HG02610 (cell line): ENCODE data around the gene CD300H.
"Not testable (repeated sequence)": the region's sequence is repeated elsewhere in the genome, so short reads cannot be mapped to it uniquely, and the experiment has no call there.

Experiments
- ATAC-seq: cut with Tn5 transposase; IDR thresholded peaks from one replicate; pipeline ENCODE4 v1.9.1; 2021; ENCODE audit warnings: mild to moderate bottlenecking, moderate library complexity; ENCODE audit not compliant: unreplicated experiment

The CD300H gene

DNA sequence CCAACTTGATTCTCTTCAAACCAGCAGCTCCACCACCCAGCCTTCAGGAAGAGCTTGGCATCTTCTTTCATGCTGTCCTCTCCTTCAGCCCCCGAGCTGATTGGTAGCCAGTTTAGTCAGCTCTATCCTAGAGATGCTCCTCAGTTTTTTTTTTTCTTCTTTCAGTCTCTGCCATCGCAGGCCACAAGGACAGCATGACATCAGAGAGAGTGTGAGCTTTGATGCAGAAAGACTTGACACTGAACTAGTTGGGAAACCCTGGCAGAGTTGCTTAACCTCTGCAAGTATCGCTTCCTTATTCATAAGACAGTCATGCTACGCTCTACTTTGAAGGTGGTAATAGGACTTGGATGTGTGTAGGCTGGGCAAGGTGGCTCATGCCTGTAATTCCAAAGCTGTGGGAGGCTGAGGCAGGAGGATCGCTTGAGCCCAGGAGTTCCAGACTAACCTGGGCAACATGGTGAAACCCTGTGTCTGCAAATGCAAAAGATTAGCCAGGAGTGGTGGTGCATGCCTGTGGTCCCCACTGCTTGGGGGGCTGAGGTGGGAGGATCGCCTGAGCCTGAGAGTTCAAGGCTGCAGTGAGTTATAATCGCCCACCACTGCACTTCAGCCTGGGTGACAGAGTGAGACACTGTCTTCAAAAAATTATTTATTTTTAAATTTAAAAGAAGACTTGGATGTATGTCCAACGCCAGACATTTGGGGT is 38.7 kb downstream of the CD300H start:
- peak; percentile 86 for ATAC-seq

DNA sequence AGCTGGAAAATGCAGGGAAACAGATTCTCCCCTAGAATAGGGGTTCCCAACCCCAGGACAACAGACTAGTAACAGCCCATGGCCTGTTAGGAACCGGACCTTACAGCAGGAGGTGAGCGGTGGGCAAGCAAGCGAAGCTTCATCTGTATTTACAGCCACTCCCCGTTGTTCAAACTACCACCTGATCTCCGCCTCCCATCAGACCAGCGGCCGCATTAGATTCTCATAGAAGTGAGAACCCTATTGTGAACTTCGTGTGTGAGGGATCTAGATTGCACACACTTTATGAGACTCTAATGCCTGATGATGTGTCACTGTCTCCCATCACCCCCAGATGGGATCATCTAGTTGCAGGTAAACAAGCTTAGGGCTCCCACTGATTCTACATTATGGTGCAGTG is 39.6 kb downstream of the CD300H start:
- no peak for ATAC-seq

DNA sequence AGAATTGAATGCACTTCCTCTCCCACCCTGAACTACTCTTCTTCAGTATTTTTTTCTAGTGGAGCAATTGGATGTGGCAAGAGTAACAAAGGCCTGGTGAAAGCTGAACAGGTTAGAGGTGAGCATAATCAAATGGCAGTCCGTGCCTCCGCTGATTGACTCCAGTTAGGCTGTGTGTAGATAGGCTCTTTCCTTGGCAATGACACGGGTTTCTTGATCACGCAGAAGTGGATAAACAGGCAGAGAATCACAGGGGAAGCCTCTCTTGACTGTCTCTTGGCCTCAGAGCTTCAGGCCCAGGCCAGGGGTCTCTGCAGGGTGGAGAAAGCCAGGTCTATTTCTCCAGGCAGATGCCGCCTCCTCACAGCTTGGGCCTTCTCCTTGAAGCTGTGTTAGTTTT is 40.2 kb downstream of the CD300H start:
- no peak for ATAC-seq

DNA sequence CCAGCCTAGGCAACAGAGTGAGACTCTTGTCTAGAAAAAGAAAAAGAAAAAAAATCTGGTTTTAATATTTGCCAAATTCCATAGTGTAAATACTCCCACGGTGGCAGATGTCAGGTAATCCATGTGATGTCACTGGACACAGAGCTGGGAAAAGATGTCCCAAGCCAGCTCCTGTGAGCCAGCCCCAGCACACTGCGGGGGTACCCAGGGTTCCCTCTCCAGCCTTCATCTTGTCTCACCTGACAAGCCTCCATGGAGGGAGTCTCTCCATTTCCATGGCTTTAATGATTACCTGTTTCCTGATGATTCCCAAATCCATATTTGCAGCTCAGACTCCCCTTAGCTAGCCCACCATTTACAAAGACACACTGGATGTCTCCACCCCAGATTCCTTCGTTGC is 40.6 kb downstream of the CD300H start:
- ATAC-seq = no peak

DNA sequence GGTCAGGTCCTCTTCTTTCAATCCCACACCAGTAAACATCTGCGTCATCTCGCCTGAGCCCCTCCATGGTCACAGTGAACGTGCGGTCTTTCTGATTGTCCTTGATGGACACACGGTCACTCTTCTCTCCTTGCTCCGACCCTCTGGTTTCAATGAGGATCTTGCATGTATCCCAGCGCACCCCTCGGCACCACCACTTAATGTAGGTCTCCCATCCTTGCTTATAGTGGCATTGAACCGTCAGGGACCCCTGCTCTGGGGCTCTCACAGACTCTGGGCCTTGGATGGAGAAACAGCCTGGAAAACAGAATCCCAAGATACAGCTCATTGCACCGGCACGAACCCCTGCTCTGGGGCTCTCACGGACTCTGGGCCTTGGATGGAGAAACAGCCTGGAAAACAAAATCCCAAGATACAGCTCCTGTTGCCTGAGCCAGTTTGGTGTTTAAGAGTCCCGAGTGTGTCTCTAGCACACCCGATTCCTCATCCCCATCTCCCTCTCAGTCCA is 41.5 kb downstream of the CD300H start:
- no peak for ATAC-seq

DNA sequence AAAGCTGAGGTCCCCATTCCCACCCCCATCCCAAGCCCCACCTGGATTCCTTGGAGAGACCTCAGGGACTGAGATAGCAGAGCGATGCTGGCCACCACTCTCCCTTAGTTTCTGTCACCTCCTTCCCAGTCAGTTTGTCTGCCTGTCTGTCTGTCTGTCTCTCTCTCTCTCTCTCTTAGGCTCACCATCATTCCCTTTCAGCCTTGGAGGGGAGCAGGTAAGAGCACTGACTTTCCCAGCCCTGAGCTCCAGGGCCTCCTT is 41.9 kb downstream of the CD300H start:
- no peak for ATAC-seq

DNA sequence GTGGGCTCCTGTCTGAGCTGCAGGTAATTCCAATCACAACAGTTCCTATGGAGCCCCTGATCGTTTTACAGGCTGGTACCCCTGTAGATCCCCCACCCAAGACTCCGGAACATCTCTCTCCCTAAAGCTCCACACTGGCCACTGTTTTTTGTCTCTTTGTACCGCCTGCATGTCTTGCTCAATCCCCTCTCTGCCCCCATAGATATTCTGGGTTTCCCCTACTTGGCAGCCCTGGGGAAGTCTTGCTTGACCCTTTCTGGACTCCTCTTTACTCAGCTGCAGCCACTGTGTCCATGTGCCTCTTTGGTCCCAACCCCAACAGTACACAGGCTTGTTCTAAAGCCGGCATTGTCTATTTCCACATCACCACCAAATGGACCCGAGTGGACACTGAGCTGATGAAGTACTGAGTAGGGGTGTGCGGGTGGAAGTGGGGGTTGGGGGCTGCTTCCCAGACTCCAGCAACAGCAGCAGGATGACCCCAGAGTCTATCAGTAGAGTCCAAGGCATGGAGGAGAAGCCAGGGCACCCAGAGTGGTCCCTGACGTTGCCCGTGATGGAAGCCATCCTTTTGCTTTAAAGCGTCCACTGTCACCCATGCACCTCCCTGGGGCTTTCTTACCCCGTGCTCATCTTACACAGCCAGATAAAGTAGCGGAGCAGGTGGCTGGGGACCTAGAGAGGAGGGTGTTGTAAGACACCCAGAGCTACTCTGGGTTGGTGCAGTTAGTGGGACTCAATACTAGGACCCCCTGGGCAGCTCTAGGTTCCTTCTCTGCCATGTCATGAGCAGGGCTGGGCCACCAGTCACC is 42.5 kb downstream of the CD300H start:
- no peak for ATAC-seq

DNA sequence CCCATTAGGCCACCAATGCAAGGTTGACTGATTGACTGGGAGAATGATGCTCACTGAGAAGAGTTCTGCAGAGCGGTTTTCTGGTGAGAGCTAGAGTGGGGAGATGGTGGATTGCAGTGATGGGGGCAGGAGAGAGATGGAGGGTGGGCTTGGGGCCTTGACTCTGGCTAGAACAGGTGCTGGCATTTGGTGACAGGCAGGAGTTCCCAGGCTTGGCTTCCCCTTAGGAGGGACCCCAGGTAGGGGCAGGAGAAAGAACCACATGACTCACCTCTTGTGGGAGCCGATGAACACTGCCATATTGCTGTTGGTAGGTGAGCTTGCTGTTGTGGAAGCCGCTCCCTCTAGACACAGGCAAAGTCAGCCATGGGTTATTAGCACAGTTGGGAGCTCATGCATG is 44.0 kb downstream of the CD300H start:
- ATAC-seq = no peak

DNA sequence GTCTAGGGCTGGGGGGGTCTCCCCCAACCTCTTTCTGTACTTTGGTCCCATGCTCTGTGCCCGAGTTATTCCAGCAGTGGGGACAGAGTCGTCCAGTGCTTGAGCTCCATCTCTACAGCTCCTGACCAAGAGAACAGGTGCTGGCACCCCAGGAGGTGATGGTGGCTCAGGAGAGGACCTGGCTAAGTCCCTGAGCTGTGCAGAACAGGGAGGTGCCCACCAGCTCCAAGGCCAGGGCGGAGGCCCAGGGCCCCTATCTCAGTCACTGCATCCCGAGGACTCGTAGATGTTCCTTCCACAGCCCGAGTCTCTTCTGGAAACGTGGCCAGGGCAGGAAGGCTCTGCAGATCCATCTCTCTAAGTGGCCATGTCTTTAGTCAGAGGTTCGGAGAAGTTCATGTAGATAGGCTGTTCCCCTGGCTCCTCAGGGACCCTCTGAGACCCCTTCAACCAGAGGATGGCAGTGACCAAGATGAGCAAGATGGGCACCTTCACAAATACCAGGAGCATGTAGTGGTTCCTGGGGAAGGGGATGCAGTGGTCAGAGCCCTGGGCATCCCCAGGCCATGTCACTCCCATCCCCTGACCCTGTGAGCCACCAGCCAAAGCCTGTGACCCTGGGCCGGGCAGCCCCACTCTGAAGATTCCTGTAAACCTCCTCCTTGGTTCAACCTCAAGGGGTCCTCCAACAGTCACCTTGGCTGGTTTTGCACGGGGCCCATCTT is 44.8 kb downstream of the CD300H start:
- ATAC-seq = no peak

DNA sequence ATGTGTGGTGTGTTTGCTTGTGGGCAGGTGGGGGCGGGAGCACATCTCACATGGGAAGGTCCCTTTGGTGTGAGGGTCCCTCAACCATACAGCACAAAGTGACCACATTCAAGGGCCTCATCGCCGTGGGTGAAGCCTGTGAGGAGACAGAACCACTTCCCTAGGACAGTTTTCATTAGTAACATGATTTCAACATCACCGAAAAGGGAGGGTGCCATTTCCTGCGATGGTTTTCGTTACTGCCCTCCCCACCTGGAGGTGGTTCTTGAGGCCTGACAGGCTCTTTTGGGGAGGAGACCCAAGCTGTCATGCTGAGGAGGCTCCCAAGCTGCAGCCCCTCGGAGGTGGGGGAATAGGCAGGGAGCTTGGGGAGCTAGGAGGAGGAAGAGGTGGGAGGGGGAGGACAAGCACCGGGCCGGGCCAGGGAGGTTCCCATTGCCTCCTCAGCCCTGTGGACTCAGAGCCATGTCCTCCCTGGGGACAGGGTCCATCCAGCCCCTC is 45.6 kb downstream of the CD300H start:
- ATAC-seq = peak; percentile 47

DNA sequence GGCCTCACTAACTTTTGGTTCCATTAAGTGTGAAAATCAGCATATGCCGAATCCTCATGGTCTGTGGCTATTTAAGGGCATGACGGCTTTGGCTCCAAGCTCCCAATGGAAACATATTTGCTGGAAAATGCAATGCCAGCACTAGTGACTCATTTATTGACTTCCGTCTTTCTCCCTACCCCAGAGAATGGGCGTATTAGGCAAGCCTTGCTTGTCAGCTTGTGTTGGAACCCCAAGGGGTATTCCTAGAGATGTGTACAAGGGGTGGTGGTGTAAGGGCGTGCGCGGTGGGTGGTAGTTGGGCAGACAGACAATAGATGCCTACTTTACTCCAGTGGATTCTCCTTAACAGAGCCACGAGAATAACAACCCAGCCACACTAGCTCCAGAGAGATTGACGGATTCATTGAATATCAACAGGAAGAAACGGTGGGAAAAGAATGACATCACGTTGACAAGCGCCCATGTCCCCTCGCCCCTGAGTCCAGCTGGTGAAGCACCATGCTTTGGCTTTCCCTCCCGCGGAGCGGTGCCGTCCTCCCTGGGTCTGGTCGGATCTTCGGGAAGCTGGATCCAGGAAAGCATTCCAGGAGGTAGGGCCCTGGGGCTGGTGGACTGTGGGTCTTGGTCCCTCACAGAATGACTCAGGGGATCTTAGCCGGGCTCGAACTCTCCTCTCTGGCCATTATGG is 46.4 kb downstream of the CD300H start:
- ATAC-seq = no peak

DNA sequence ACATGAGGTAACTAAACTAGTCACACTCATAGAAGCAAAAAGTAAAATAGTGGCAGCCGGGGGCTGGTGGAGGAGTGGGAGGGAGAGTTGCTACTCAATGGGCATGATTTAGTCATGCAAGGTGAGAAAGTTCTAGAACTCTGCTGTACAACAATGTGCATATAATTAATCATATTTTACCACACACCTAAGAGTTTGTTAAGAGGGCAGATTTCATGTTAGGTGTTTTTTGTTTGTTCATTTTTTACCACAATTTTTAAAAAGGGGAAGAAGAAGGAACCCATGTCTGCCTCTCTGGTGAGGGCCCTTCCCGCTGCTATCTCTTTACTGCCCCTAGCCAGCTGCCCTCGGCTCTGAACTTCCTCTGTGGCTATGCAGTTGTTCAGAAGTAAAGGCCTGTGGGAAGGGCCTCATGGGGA is 47.3 kb downstream of the CD300H start:
- peak; percentile 56 for ATAC-seq

DNA sequence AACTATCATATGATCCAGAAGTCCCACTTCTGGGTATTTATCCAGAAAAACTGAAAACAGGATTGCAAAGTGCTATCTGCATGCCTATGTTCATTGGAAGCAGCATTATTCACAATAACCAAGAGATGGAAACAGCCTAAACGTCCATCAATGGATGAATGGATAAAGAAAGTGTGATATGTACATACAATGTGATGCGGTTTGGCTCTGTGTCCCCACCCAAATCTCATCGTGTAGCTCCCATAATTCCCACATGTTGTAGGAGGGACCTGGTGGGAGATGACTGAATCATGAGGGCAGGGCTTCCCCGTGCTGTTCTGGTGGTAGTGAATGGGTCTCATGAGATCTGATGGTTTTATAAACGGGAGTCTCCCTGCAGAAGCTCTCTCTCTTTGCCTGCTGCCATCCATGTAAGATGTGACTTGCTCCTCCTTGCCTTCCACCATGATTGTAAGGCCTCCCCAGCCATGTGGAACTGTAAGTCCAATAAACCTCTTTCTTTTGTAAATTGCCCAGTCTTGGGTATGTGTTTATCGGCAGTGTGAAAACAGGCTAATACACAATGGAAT is 48.8 kb downstream of the CD300H start:
- ATAC-seq = not testable (repeated sequence)

DNA sequence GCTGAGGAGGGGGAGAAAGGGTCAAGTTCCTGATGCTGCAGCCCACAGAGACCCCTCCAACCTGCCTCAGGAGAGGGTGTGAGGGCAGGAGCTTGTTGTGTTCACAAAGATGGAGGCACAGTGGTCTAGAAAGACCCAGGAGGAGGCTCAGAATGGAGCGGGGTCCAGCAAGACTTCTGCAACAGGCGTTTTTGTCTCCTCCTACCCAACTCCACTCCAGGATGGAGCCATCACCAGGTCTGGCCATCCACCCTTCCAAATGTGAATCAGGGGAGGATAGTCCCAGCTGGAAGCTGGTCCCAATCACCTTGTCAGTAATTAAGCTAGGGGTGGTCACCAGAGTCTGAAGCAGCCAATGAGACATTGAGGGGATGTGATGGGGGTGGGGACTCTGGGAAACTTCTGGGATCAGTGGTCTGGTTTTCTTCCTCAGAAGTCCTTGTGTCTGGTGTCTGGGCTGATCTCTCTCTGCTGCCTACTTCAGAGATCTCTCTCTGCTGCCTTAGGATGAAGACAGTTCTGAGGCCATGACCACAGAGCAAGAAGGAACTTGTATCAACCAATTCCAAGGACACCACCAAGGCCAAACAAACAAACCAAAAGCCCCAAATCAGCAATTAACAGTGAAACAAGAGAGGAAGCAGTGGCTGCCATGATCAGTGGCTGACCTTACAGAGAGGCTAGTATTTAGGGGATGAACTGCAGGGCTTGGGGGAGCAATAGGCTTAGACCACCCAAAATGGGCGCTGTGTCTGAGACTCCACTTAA is 50.6 kb downstream of the CD300H start:
- ATAC-seq = no peak

DNA sequence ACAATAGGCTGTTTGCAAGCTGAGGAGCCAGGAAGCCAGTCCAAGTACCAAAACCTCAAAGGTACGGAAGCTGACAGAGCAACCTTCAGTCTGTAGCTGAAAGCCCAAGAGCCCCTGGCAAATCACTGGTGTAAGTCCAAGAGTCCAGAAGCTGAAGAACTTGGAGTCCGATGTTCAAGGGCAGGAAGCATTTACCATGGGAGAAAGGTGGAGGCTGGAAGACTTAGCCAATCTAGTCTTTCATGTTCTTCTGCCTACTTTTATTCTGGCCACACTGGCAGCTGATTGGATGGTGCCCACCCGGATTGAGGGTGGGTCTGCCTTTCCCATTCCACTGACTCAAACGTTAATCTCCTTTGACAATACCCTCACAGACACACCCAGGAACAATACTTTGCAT is 51.4 kb downstream of the CD300H start:
- ATAC-seq = no peak

DNA sequence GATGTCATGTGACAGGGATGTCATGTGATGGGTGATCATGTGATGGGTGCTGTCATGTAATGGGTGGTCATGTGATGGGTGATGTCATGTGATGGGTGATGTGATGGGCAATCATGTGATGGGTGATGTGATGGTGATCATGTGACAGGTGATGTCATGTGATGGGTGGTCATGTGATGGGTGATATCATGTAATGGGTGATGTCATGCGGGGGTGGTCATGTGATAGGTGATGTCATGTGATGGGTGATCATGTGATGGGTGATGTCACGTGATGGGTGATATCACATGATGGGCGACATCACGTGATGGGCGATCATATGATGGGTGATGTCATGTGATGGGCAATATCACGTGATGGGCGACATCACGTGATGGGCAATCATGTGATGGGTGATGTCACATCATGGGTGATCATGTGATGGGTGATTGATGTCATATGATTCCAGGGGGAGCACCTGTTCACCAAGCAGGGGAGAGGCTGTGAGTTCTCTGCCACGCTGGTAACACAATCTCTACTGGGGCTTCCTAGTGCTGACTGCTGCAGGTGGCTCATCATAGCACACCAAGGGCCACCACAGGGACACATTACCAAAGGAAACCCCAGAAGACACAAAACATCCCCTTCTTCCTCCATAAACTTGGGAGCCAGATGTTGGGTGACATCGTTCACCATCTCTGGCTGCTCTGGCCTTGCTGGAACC is 52.5 kb downstream of the CD300H start:
- ATAC-seq = no peak

DNA sequence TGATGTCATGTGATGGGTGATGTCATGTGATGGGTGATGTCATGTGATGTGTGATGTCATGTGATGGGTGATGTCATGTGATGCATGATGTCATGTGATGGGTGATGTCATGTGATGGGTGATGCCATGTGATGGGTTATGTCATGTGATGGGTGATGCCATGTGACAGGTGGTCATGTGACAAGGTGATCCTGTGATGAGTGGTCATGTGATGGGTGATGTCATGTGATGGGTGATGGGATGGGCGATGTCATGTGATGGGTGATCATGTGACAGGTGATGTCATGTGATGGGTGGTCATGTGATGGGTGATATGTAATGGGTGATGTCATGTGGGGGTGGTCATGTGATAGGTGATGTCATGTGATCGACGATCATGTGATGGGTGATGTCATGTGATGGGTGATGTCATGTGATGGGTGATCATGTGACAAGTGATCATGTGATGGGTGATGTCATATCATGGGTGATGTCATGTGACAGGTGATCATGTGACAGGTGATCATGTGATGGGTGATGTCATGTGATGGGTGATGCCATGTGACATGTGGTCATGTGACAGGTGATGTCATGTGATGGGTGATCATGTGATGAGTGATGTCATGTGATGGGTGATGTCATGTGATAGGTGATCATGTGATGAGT is 53.2 kb downstream of the CD300H start:
- no peak for ATAC-seq

DNA sequence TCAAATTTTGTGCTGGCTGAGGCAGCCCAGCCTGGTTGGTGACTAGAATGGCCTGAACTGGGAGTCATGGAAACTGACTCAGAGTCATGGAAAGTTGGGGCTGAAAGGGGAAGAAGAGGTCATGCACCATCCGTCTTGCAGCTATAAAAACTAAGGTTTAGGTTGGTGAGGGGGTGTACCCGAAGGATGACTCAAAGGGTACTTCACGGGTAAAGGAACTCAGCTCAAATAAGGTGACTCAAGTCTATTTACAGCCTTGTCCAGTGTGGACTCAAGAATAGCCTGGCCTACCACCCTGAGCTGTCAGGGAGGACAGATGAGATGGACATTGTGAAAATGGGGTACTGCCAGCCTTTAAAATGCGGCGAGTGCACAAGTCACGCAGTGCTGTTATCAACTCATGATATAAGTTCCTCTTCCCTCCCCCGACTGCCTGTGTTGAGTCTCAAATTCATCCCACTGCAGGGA is 54.7 kb downstream of the CD300H start:
- ATAC-seq = peak; percentile 66

DNA sequence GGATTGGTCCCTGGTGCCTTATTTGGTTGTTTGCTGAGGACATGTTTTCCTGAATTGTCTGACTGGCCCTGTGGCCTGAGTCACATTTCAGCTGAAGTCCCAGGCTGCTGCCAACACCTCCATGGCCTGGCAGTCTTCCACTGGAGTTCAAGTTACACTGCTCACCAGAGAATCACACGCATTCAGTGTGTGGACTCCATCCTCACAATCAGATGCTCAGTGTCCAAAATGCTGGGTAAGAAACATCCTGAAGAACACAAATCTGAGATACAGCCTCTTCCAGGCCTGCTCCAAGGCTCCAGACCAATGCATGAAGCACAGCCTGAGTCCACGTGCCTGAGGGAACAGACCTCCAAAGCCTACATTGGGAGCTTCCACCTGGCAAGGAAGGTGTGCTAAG is 55.3 kb downstream of the CD300H start:
- ATAC-seq = no peak
